Activated naive CD4-positive, alpha-beta T cell treated with anti-CD3 and anti-CD28 coated beads, Interleukin-2, amount 50 U/mL, for 16 hours (primary cell): Measurements from ENCODE around the gene BMP7.
"Not testable (repeated sequence)": the region's sequence is repeated elsewhere in the genome, so short reads cannot be mapped to it uniquely, and the experiment has no call there.

ENCODE experiments used
- DNase-seq: peaks from one replicate; pipeline ENCODE4 v3.0.0-alpha.2; 2020

Gene BMP7

GRCh38 chr20:57248132-57248797 is 18.2 kb downstream of the BMP7 start:
- no peak for DNase-seq

GRCh38 chr20:57247292-57247965 is 19.0 kb downstream of the BMP7 start:
- no peak for DNase-seq

- no peak for DNase-seq
Measured at GRCh38 chr20:57245997-57246396, 20.4 kb downstream of the BMP7 start.

- DNase-seq = no peak
Measured at GRCh38 chr20:57244627-57245214, 21.7 kb downstream of the BMP7 start.

- no peak for DNase-seq
Measured at GRCh38 chr20:57244221-57244585, 22.2 kb downstream of the BMP7 start.

- no peak for DNase-seq
Measured at GRCh38 chr20:57243480-57244220, 22.8 kb downstream of the BMP7 start.

GRCh38 chr20:57242414-57242813 is 24.0 kb downstream of the BMP7 start:
- no peak for DNase-seq

DNA sequence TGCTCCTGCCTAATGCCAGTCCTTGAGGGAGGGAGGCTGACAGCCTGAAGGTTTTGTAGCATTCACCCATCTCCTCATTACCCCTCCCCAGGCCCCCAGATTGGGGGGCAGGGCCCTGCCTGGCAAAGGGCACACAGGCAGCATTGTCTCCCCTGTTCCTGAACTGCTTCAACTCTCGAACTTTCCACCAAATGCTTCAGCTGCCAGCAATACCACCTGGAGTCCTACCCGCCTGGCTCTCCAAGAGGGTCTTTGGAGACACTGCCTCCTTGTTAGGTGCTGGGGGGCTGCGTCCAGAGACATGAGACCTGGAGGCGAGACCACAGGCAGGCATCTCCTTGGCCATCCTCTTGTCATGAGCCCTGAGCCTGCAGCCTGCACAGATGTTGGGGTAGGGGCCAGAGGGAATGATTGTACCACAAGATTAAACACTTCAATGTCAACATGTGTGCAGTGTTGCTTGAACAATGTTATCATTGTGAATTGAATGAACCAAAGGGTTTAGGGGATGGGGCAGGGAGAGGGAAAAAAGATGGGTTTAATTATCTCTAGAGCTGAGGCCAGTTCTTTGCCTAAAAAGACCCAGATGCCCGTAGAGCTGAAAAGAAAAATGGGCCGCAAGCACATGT is 25.0 kb downstream of the BMP7 start:
- DNase-seq = no peak

GRCh38 chr20:57240581-57241362 is 25.7 kb downstream of the BMP7 start:
- no peak for DNase-seq

GRCh38 chr20:57239725-57240124 is 26.7 kb downstream of the BMP7 start:
- not testable (repeated sequence) for DNase-seq

- DNase-seq = not testable (repeated sequence)
Measured at GRCh38 chr20:57239324-57239723, 27.1 kb downstream of the BMP7 start.

DNA sequence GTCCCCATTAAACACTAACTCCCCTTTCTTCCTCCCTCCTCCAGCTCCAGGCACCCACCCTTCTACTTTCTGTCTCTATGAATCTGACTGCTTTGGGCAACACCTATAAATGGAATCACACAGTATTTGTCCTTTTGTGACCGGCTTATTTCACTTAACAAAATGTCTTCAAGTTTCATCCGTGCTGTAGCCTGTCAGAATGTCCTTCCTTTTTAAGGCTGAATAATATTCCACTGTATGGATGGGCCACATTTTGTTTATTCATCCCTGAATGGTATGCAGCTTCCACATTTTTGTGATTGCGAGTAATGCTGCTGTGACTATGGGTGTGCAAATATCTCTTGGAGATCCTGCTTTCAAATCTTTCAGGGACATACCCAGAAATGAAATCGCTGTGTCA is 28.4 kb downstream of the BMP7 start:
- no peak for DNase-seq

DNA sequence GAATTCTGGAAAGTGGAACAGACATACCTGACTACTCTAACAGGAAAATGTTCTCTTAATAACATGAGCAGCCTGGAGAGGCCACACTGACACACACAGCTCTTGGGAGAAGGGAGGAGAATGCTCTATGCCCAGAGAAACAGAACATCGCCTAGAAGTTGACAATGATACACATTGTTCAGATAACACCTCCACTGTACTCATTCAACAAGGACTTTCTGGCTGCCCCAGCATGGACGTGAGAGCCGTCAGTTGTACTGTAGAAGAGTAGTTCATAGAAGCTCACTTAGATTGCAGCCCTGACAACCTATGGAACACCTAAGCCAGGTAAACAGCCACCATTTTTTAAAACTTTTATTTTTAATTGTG is 28.9 kb downstream of the BMP7 start:
- no peak for DNase-seq

DNA sequence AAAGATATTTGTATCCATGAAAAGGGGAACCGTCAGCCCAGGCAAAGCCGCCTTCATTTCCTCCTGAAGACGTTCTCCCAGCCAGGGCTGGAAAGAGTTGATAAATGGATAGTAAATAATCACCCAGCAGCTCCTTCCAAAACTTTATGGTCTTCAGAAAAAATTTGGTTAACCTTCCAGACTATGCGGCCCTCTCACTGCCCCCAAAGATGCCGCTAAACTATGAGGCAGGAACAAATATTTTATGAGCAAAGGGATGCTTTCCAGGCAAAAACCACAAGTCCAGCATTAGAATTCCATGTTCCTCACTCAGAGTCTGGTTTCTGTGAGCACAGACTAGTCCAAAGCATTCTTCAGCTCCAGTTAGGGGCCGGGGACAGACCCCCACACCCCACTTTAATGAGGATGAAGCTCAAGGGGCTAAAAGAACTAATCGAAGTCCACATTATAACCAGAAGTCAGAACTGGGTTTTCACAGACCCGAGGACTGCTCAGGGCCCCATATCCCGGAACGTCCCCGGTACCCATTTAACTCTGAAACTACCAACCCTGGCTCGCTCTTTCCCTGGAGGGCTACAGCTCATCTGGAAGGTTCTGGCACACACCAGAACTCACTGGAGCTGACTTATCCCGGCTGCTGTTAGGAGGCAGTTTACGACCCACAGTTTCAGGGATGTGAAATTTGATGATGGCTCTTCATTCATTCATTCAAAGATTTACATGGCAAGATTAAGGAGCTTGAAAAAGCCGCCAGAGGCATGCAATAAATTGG is 29.4 kb downstream of the BMP7 start:
- DNase-seq = no peak

GRCh38 chr20:57234556-57235251 is 31.7 kb downstream of the BMP7 start:
- no peak for DNase-seq

DNA sequence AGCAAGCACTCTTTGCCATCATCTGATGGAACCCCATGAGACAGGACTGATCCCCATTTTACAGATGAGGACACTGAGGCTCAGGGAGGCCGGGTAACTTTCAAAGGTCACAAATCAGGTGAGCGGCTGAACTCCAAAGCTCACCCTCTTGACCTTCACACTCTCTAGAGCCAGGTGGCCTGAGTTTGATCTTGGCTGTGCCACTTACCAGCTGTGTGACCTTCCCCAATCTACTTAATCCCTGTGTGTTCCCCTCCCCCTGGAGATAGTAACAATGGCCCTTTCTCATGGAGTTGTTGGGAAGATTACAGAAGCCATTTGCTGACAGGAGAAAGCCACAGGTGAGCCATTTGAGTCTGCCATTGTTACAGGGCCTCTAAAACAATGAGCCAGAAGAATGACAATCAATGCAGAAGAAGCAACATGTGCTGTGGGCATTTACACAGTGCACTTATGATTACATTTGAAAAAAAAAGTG is 34.5 kb downstream of the BMP7 start:
- DNase-seq = no peak

DNA sequence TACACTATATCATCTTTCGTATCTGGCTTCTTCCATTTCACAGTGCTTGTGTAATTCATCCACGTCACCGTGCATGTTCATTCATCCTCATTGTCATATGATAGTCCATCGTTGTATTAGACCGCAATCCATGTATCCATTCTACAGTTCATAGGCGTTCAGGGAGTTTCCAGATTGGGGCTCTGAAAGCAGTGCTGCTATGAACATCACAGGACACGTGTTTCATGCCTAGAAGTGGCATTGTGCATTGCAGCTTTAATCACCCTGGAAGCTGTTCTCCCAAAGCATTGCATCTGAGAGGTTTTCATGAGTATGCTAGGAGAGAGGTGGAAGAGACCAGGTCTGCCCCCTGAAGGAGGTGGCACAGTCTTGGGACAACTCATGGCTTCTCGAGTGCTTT is 35.3 kb downstream of the BMP7 start:
- no peak for DNase-seq

GRCh38 chr20:57230247-57230646 is 36.2 kb downstream of the BMP7 start:
- DNase-seq = no peak

- no peak for DNase-seq
Measured at GRCh38 chr20:57229490-57229889, 37.0 kb downstream of the BMP7 start.

- no peak for DNase-seq
Measured at GRCh38 chr20:57225830-57226229, 40.6 kb downstream of the BMP7 start.

DNA sequence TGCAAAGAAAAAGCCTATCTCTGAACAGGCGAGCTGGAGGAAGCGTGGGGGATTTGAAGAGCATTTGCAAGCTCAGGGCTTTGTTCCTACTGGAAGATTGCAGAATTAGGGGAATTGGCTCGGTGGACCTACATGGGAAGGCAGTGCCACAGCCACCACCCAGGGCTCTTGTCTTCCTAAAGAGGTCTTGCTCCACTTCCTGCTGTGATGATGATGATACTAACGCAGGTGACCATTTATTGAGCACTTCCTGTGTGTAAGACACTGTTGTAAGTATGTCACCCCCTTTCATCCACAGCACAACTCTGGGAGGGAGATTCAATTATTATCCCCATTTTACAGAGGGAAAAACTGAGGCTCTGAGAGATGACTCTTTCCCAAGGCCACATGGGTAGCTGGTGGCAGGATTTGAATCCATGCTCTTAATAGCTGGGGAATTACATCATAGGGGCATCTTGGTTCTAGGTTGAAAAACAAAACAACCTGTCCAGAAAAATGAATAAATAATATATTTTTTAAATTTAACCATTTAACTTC is 41.2 kb downstream of the BMP7 start:
- DNase-seq = no peak
